CD8-positive, alpha-beta memory T cell (primary cell): ENCODE data around the gene SLC9A9. TPM values are rescaled to one million over a fixed set of nuclear protein-coding genes. Genes with fewer than 3 reads are reported as not detected.

Experiments
- CTCF ChIA-PET: fragments of 350-600 bp; sonication (Branson Sonifier 250); formaldehyde crosslinking; loops from one replicate; lab custom pipeline; 2021; ENCODE audit warnings: antibody characterized with exemption; lab: Charles Lee
- POLR2A ChIA-PET: fragments of 350-600 bp; sonication (Branson Sonifier 250); formaldehyde crosslinking; loops from one replicate; lab custom pipeline; 2021; ENCODE audit warnings: antibody characterized with exemption; lab: Charles Lee
- DNase-seq, 5 donors: peaks; one replicate each; pipeline versions ENCODE4 v3.0.0 to v3.0.0-alpha.2; 2020 to 2022; ENCODE audit warnings: mixed read lengths in 1 of 5
- H3K27ac ChIP-seq: one replicate; pipeline ENCODE4 v1.7.0; 2013; ENCODE audit warnings: low read depth, mild to moderate bottlenecking, low read length, moderate library complexity
- H3K27me3 ChIP-seq: 2 replicates; pipeline ENCODE4 v1.7.0; 2013; ENCODE audit warnings: low read length, mild to moderate bottlenecking; ENCODE audit not compliant: insufficient read depth, poor library complexity, severe bottlenecking
- H3K36me3 ChIP-seq: 2 replicates; pipeline ENCODE4 v1.7.0; 2013; ENCODE audit warnings: mild to moderate bottlenecking, low read length, moderate library complexity; ENCODE audit not compliant: insufficient read depth
- H3K4me1 ChIP-seq: 2 replicates; pipeline ENCODE4 v1.7.0; 2013; ENCODE audit warnings: mild to moderate bottlenecking, low read length, moderate library complexity; ENCODE audit not compliant: insufficient read depth
- H3K4me3 ChIP-seq: 2 replicates; pipeline ENCODE4 v1.7.0; 2013; ENCODE audit warnings: mild to moderate bottlenecking, low read length
- H3K9me3 ChIP-seq: 2 replicates; pipeline ENCODE4 v1.7.0; 2013; ENCODE audit warnings: mild to moderate bottlenecking, low read length
- H3K27ac Mint-ChIP-seq, 8 donors: one replicate each; pipeline ENCODE4 v1.8.0; 2020 to 2021; ENCODE audit warnings: mixed read lengths in 8 of 8, mild to moderate bottlenecking in 6 of 8, inconsistent platforms in 3 of 8, moderate library complexity in 3 of 8
- H3K27me3 Mint-ChIP-seq, 2 donors: one replicate each; pipeline ENCODE4 v1.8.0; 2020 to 2021; ENCODE audit warnings: mixed read lengths in 2 of 2, mild to moderate bottlenecking in 1 of 2, moderate library complexity in 1 of 2
- H3K36me3 Mint-ChIP-seq, 3 donors: one replicate each; pipeline ENCODE4 v1.8.0; 2020 to 2021; ENCODE audit warnings: mixed read lengths in 3 of 3, inconsistent platforms in 1 of 3, mild to moderate bottlenecking in 1 of 3
- H3K4me1 Mint-ChIP-seq, 3 donors: one replicate each; pipeline ENCODE4 v1.8.0; 2020 to 2021; ENCODE audit warnings: mixed read lengths in 3 of 3, inconsistent platforms in 1 of 3, mild to moderate bottlenecking in 1 of 3
- H3K4me3 Mint-ChIP-seq, 7 donors: one replicate each; pipeline ENCODE4 v1.8.0; 2020 to 2021; ENCODE audit warnings: mixed read lengths in 7 of 7, mild to moderate bottlenecking in 6 of 7, moderate library complexity in 4 of 7, inconsistent platforms in 2 of 7
- H3K9me3 Mint-ChIP-seq, 5 donors: one replicate each; pipeline ENCODE4 v1.8.0; 2020 to 2022; ENCODE audit warnings: mixed read lengths in 5 of 5, mild to moderate bottlenecking in 3 of 5, moderate library complexity in 2 of 5, inconsistent platforms in 1 of 5
- polyA plus RNA-seq: library from polyadenylated mRNA; unstranded; fragments of 300-500 nt; fragmentation: Illumina TruSeq; gene quantifications from one replicate; pipeline ENCODE4 v1.2.3, GENCODE V29; 2021
- total RNA-seq, 2 experiments: library from RNA; stranded (reverse); gene quantifications; one replicate each; pipeline ENCODE4 v1.2.3, GENCODE V29; 2021

SLC9A9 gene
- total and polyA plus RNA-seq, 3 experiments from 2014 or later, result 1.2 to 18.0 (median 2.2) TPM

- CTCF ChIA-PET, result no interaction called here
- H3K4me3 Mint-ChIP-seq, result no peak overlapping the region
Measured at GRCh38 chr3:143328451-143328850, 519.8 kb downstream of the SLC9A9 start.

GRCh38 chr3:143326983-143327778, 521.1 kb downstream of the SLC9A9 start:
- Histone ChIP-seq H3K36me3 (no peaks in the 10 kb centered on the region), H3K4me1 (peaks cover 11% of the 10 kb centered on the region), H3K9me3 (no peaks in the 10 kb centered on the region), H3K4me3 (no peak overlapping the region), H3K27ac (no peak overlapping the region), H3K27me3 (no peaks in the 10 kb centered on the region)
- no peak for DNase-seq
- Mint-ChIP-seq H3K36me3 (peaks cover 0 to 17% (median 15%) of the 10 kb centered on the region in 3 donors), H3K4me3 (no peak overlapping the region), H3K4me1 (peaks cover 0 to 2% (median 0%) of the 10 kb centered on the region in 3 donors), H3K27ac (no peak overlapping the region), H3K27me3 (no peaks in the 10 kb centered on the region), H3K9me3 (no peaks in the 10 kb centered on the region)
- ChIA-PET CTCF (no interaction called here), POLR2A (no interaction called here)

More at GRCh38 chr3:143328451-143328850, 519.8 kb downstream of the SLC9A9 start:
- H3K27ac ChIP-seq, result no peak overlapping the region
- Mint-ChIP-seq H3K27me3 (no peaks in the 10 kb centered on the region), H3K4me1 (peaks cover 0 to 2% (median 0%) of the 10 kb centered on the region in 3 donors), H3K36me3 (peaks cover 0 to 11% (median 6%) of the 10 kb centered on the region in 3 donors), H3K27ac (no peak overlapping the region), H3K9me3 (no peaks in the 10 kb centered on the region)
- no peaks in the 10 kb centered on the region for H3K36me3 ChIP-seq
- POLR2A ChIA-PET, result no interaction called here
- H3K9me3 ChIP-seq, result no peaks in the 10 kb centered on the region
- H3K27me3 ChIP-seq, result no peaks in the 10 kb centered on the region
- H3K4me3 ChIP-seq, result no peak overlapping the region
- peaks cover 11% of the 10 kb centered on the region for H3K4me1 ChIP-seq
- DNase-seq, result no peak

GRCh38 chr3:143321058-143321769, 527.1 kb downstream of the SLC9A9 start:
- Histone ChIP-seq H3K9me3 (no peaks in the 10 kb centered on the region), H3K4me3 (no peak overlapping the region), H3K27ac (no peak overlapping the region), H3K27me3 (no peaks in the 10 kb centered on the region), H3K36me3 (no peaks in the 10 kb centered on the region), H3K4me1 (no peaks in the 10 kb centered on the region)
- no peak for DNase-seq
- Mint-ChIP-seq H3K4me1 (peaks cover 0 to 1% (median 0%) of the 10 kb centered on the region in 3 donors), H3K27ac (no peak overlapping the region), H3K9me3 (no peaks in the 10 kb centered on the region), H3K4me3 (no peak overlapping the region), H3K27me3 (no peaks in the 10 kb centered on the region), H3K36me3 (peaks cover 0 to 29% (median 20%) of the 10 kb centered on the region in 3 donors)
- POLR2A ChIA-PET, result no interaction called here
- CTCF ChIA-PET, result no interaction called here

GRCh38 chr3:143315766-143316165, 532.5 kb downstream of the SLC9A9 start:
- Mint-ChIP-seq H3K27me3 (no peaks in the 10 kb centered on the region), H3K9me3 (no peaks in the 10 kb centered on the region), H3K4me3 (no peak overlapping the region), H3K36me3 (peaks cover 0 to 12% (median 8%) of the 10 kb centered on the region in 3 donors), H3K27ac (no peak overlapping the region), H3K4me1 (no peaks in the 10 kb centered on the region)
- no peak overlapping the region for H3K4me3 ChIP-seq
- no peaks in the 10 kb centered on the region for H3K27me3 ChIP-seq
- no peak overlapping the region for H3K27ac ChIP-seq
- no peaks in the 10 kb centered on the region for H3K9me3 ChIP-seq
- no peaks in the 10 kb centered on the region for H3K4me1 ChIP-seq
- ChIA-PET POLR2A (no interaction called here), CTCF (no interaction called here)
- DNase-seq, result no peak
- H3K36me3 ChIP-seq, result no peaks in the 10 kb centered on the region

GRCh38 chr3:143314251-143315093, 533.8 kb downstream of the SLC9A9 start:
- H3K4me3 ChIP-seq, result no peak overlapping the region
- H3K4me1 ChIP-seq, result no peaks in the 10 kb centered on the region
- H3K9me3 ChIP-seq, result no peaks in the 10 kb centered on the region
- Mint-ChIP-seq H3K4me3 (no peak overlapping the region), H3K9me3 (no peaks in the 10 kb centered on the region), H3K4me1 (no peaks in the 10 kb centered on the region), H3K27me3 (no peaks in the 10 kb centered on the region), H3K36me3 (peaks cover 0 to 9% (median 3%) of the 10 kb centered on the region in 3 donors), H3K27ac (no peak overlapping the region)
- no peaks in the 10 kb centered on the region for H3K36me3 ChIP-seq
- H3K27me3 ChIP-seq, result no peaks in the 10 kb centered on the region
- H3K27ac ChIP-seq, result no peak overlapping the region
- POLR2A ChIA-PET, result no interaction called here
- DNase-seq, result no peak
- CTCF ChIA-PET, result no interaction called here

- Histone ChIP-seq H3K4me1 (no peaks in the 10 kb centered on the region), H3K4me3 (no peak overlapping the region), H3K9me3 (no peaks in the 10 kb centered on the region), H3K27ac (no peak overlapping the region), H3K36me3 (no peaks in the 10 kb centered on the region), H3K27me3 (no peaks in the 10 kb centered on the region)
- Mint-ChIP-seq H3K27me3 (no peaks in the 10 kb centered on the region), H3K9me3 (no peaks in the 10 kb centered on the region), H3K27ac (no peak overlapping the region), H3K4me1 (no peaks in the 10 kb centered on the region), H3K4me3 (no peak overlapping the region), H3K36me3 (peaks cover 0 to 8% (median 3%) of the 10 kb centered on the region in 3 donors)
- DNase-seq, result no peak
- ChIA-PET POLR2A (no interaction called here), CTCF (no interaction called here)
Measured at GRCh38 chr3:143313893-143314188, 534.4 kb downstream of the SLC9A9 start.

- H3K36me3 ChIP-seq, result no peaks in the 10 kb centered on the region
- Mint-ChIP-seq H3K4me3 (no peak overlapping the region), H3K4me1 (no peaks in the 10 kb centered on the region), H3K27me3 (no peaks in the 10 kb centered on the region), H3K36me3 (peaks cover 0 to 5% (median 3%) of the 10 kb centered on the region in 3 donors), H3K9me3 (no peaks in the 10 kb centered on the region), H3K27ac (no peak overlapping the region)
- H3K27ac ChIP-seq, result no peak overlapping the region
- no peak for DNase-seq
- H3K4me3 ChIP-seq, result no peak overlapping the region
- no peaks in the 10 kb centered on the region for H3K9me3 ChIP-seq
- POLR2A ChIA-PET, result no interaction called here
- no peaks in the 10 kb centered on the region for H3K4me1 ChIP-seq
- no peaks in the 10 kb centered on the region for H3K27me3 ChIP-seq
- CTCF ChIA-PET, result no interaction called here
Measured at GRCh38 chr3:143313025-143313892, 535.0 kb downstream of the SLC9A9 start.
